22Rv1 (cell line): ENCODE measurements around the gene CLSTN2.

Experiments
- H3K27ac ChIP-seq: fragments of 450-650 bp; 2 replicates; pipeline ENCODE4 v1.5.1; 2017
- ZFX ChIP-seq: fragments of 450-650 bp; IDR thresholded peaks from 2 replicates; pipeline ENCODE4 v1.6.1; 2017; ENCODE audit warnings: antibody characterized with exemption, borderline replicate concordance
- TF ChIP-seq, protein P1 (sequence below): fragments of 450-650 bp; IDR thresholded peaks from 2 replicates; pipeline ENCODE4 v1.5.1; 2017; ENCODE audit warnings: mild to moderate bottlenecking

The CLSTN2 gene

GRCh38 chr3:140342668-140343067, 407.7 kb downstream of the CLSTN2 start:
- TF ChIP-seq, protein P1, sequence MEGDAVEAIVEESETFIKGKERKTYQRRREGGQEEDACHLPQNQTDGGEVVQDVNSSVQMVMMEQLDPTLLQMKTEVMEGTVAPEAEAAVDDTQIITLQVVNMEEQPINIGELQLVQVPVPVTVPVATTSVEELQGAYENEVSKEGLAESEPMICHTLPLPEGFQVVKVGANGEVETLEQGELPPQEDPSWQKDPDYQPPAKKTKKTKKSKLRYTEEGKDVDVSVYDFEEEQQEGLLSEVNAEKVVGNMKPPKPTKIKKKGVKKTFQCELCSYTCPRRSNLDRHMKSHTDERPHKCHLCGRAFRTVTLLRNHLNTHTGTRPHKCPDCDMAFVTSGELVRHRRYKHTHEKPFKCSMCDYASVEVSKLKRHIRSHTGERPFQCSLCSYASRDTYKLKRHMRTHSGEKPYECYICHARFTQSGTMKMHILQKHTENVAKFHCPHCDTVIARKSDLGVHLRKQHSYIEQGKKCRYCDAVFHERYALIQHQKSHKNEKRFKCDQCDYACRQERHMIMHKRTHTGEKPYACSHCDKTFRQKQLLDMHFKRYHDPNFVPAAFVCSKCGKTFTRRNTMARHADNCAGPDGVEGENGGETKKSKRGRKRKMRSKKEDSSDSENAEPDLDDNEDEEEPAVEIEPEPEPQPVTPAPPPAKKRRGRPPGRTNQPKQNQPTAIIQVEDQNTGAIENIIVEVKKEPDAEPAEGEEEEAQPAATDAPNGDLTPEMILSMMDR: no peak
- TF ChIP-seq ZFX: no peak
- H3K27ac ChIP-seq: no peak overlapping the region

GRCh38 chr3:140343211-140344081, 408.5 kb downstream of the CLSTN2 start:
- no peak overlapping the region for H3K27ac ChIP-seq
- TF ChIP-seq ZFX: no peak
- TF ChIP-seq, protein P1: no peak

GRCh38 chr3:140344082-140344454, 409.1 kb downstream of the CLSTN2 start:
- TF ChIP-seq, protein P1: no peak
- TF ChIP-seq ZFX: no peak

GRCh38 chr3:140344601-140345205, 409.7 kb downstream of the CLSTN2 start:
- TF ChIP-seq, protein P1: no peak
- TF ChIP-seq ZFX: no peak
- no peak overlapping the region for H3K27ac ChIP-seq

More at GRCh38 chr3:140344082-140344454, 409.1 kb downstream of the CLSTN2 start:
- no peak overlapping the region for H3K27ac ChIP-seq

- TF ChIP-seq ZFX: no peak
- TF ChIP-seq, protein P1: no peak
- H3K27ac ChIP-seq: no peak overlapping the region
These were observed 412.2 kb downstream of the CLSTN2 start for GRCh38 chr3:140347151-140347550.

DNA sequence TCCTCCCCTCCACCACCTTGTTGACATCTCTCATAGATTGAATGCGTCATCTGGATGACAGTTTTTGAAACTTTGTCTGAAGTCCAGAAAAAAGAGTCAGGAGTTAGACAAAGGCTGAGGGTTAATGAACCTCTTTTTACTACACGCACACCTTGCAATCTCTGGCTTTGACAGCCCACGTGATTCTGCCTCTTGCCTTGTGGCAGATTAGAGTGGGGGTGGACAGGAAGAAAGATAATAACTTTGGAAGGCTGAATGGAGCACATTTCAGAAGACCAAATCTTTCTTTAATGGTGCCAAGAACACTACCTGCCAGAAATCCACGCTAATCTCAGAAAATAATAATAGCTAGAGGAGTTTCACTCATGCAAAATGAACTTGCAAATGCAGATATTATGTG, 415.0 kb downstream of the CLSTN2 start:
- no peak overlapping the region for H3K27ac ChIP-seq
- TF ChIP-seq ZFX: no peak
- TF ChIP-seq, protein P1: no peak

DNA sequence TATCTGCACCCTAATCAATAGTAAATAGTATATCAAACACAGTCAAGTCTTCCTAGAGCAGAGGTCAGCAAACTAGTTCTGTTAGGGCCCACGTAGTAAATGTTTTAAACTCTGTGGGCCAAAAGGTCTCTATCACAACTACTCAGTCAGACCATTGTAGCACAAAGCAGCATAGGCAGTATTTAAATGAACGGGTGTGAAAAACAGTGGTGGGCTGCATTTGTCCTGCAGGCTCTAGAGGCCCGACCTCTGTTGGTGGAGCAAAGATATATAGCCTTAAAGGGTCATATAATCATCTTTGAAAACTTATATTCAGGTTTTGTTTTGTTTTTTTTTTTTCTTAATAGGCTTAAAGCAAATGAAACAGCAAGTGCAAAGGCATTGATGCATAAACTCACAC, 416.5 kb downstream of the CLSTN2 start:
- H3K27ac ChIP-seq: no peak overlapping the region
- TF ChIP-seq, protein P1: no peak
- TF ChIP-seq ZFX: no peak
